K562 (cell line): ENCODE data around the gene CFAP126. TPM values are rescaled to one million over a fixed set of nuclear protein-coding genes. Genes with fewer than 3 reads are reported as not detected.

Experiments
- BHLHE40 ChIP-seq: IDR thresholded peaks from 2 replicates; pipeline ENCODE4 v1.6.1; 2011; ENCODE audit warnings: low read length, improper control_type of control experiment
- CREB5 ChIP-seq: fragments of 250-450 bp; sonication (Bioruptor Pico); IDR thresholded peaks from 2 replicates; pipeline ENCODE4 v1.5.0; 2020; ENCODE audit warnings: mild to moderate bottlenecking
- CSDE1 ChIP-seq, 2 experiments: fragments of 450-650 bp; IDR thresholded peaks; 2 replicates each; pipeline ENCODE4 v1.6.1; 2016; ENCODE audit warnings: mild to moderate bottlenecking in 1 of 2
- E2F6 ChIP-seq, 2 experiments: IDR thresholded peaks; 2 replicates each; pipeline ENCODE4 v1.6.1; 2011; ENCODE audit warnings: borderline replicate concordance in 1 of 2, control low read depth in 1 of 2, low read depth in 1 of 2, low read length in 1 of 2, mild to moderate bottlenecking in 1 of 2, mixed read lengths in 1 of 2, moderate library complexity in 1 of 2; ENCODE audit not compliant: insufficient read depth in 1 of 2, insufficient read length in 1 of 2, poor library complexity in 1 of 2, severe bottlenecking in 1 of 2; ENCODE audit errors: extremely low read depth in 1 of 2
- FOS ChIP-seq: IDR thresholded peaks from 3 replicates; pipeline ENCODE4 v1.6.1; 2011; ENCODE audit not compliant: insufficient read length; ENCODE audit errors: extremely low read depth
- HNRNPUL1 ChIP-seq: fragments of 200-400 bp; formaldehyde crosslinking; IDR thresholded peaks from 2 replicates; pipeline ENCODE4 v1.6.1; 2017; ENCODE audit warnings: low read length
- MAFG ChIP-seq: fragments of 450-650 bp; conservative IDR thresholded peaks from 2 replicates; pipeline ENCODE4 v1.6.1; 2016; ENCODE audit warnings: missing genetic modification characterization, missing compliant biosample characterization
- PCBP1 ChIP-seq: fragments of 200-400 bp; formaldehyde crosslinking; IDR thresholded peaks from 2 replicates; pipeline ENCODE4 v1.6.1; 2018; ENCODE audit warnings: mild to moderate bottlenecking, low read depth, low read length; ENCODE audit not compliant: poor library complexity, severe bottlenecking
- PTTG1 ChIP-seq: fragments of 450-650 bp; IDR thresholded peaks from 2 replicates; pipeline ENCODE4 v1.6.1; 2016; ENCODE audit warnings: low read depth, mild to moderate bottlenecking, missing genetic modification characterization, missing compliant biosample characterization
- RFX5 ChIP-seq: IDR thresholded peaks from 2 replicates; pipeline ENCODE4 v1.6.1; 2011; ENCODE audit warnings: low read depth, mild to moderate bottlenecking, improper control_type of control experiment, low read length
- SAP30 ChIP-seq: fragments of 200-600 bp; sonication (generic); IDR thresholded peaks from 2 replicates; pipeline ENCODE4 v1.6.1; 2012; ENCODE audit warnings: borderline replicate concordance, low read depth, mild to moderate bottlenecking, moderate library complexity, low read length, control low read depth, inconsistent platforms; ENCODE audit not compliant: insufficient read depth, poor library complexity, severe bottlenecking
- YY1 ChIP-seq, 3 experiments: IDR thresholded peaks; 2 replicates each; pipeline ENCODE4 v1.6.1; 2011; ENCODE audit warnings: low read length in 2 of 3, mild to moderate bottlenecking in 2 of 3, moderate library complexity in 2 of 3, borderline replicate concordance in 1 of 3, control low read depth in 1 of 3, low read depth in 1 of 3; ENCODE audit not compliant: insufficient read depth in 3 of 3, insufficient replicate concordance in 2 of 3, control insufficient read depth in 1 of 3, insufficient read length in 1 of 3; ENCODE audit errors: extremely low read depth in 1 of 3
- ZNF436 ChIP-seq: fragments of 250-450, 450-650 bp; sonication (Bioruptor Pico); formaldehyde crosslinking; IDR thresholded peaks from 2 replicates; pipeline ENCODE4 v1.7.0; 2020; ENCODE audit warnings: mild to moderate bottlenecking
- ZNF584 ChIP-seq: fragments of 200-800 bp; sonication (Bioruptor generic); IDR thresholded peaks from 2 replicates; pipeline ENCODE4 v1.6.1; 2016; ENCODE audit warnings: low read depth, mild to moderate bottlenecking, missing genetic modification characterization, missing compliant biosample characterization
- ZNF785 ChIP-seq: fragments of 250-450 bp; sonication (Bioruptor Pico); IDR thresholded peaks from 2 replicates; pipeline ENCODE4 v1.4.0; 2020; ENCODE audit warnings: mild to moderate bottlenecking
- polyA plus RNA-seq, 8 experiments: library from polyadenylated mRNA; depleted of rRNA in 4 of 8; stranded (reverse) in 5 of 8; unstranded in 3 of 8; fragments of >200 nt; fragmentation: Nextera tagmentation in 2 of 8; fragmentation: Illumina TruSeq in 1 of 8; extraction: Ambion mirVana in 2 of 8; extraction: Trizol in 1 of 8; gene quantifications; 2 replicates each; pipeline versions ENCODE4 v1.2.1 to v1.2.3, GENCODE V29; 2011 to 2014; ENCODE audit warnings: inconsistent platforms in 1 of 8, missing spikeins in 1 of 8
- total RNA-seq, 7 experiments: library from RNA; depleted of rRNA in 6 of 7; stranded (reverse); fragments of >200 nt in 6 of 7; fragmentation: Illumina TruSeq in 2 of 7; extraction: Trizol in 2 of 7; gene quantifications; 2 replicates each; pipeline versions ENCODE4 v1.2.1 to v1.2.3, GENCODE V29; 2011 to 2021; ENCODE audit warnings: low replicate concordance in 1 of 7
- TF ChIP-seq, protein P1 (sequence below): fragments of 250-450 bp; sonication (Bioruptor Pico); IDR thresholded peaks from 2 replicates; pipeline ENCODE4 v1.9.0; 2021; ENCODE audit warnings: mild to moderate bottlenecking
- TF ChIP-seq, protein P2 (sequence below): fragments of 450-650 bp; IDR thresholded peaks from 2 replicates; pipeline ENCODE4 v1.6.1; 2017; ENCODE audit warnings: antibody characterized with exemption
- TF ChIP-seq, protein P3 (sequence below): sonication (generic); formaldehyde crosslinking; IDR thresholded peaks from 2 replicates; pipeline ENCODE4 v1.8.1; 2023; ENCODE audit warnings: mild to moderate bottlenecking, missing genetic modification reagents

CFAP126 gene
- total and polyA plus RNA-seq, 9 of the 15 experiments (the other 6 are each of a cell fraction or from before 2014, with no cell fraction given), result not detected

DNA sequence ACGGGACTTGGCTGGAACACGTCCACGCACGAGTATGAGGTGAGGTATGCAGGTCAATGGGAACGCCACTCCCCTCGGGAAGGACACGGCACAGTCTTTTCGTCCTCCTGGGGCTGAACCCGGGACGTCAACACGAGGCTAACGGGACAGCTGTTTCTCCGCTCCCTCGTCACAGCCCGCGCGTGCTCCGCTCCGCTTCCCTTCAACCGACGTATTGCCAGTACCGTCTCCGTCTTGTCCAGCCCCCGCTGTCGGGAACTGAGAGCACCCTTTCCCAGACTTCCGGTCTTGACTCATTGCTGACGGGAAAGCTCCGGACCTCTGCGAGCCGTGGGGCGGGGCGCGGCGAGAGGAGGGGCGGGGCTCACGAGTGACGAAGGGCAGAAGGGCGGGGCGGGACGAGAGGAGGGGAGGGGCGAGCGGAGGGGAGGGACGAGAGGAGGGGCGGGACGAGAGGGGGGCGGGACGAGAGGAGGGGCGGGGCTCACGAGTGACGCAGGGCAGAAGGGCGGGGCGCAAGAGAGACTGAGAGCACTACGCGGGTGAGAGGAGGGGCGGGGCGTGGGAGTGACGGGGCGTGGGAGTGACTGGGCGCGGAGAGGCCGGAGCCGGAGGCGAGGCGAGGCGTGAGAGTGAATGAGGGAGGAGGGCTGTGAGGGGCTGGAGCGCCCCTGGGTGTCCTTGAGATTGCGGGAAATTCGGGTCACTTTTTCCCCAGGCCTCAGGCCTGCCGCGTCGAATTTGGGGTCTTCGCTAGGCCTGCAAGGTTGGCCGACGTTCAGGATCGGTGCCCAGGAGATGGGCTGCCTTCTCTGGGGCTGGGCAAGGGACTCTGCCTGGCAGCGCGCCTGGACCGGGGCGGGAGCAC lies 22.2 kb upstream of the CFAP126 start (continued):
- TF ChIP-seq YY1 (IDR thresholded peaks at IDR 0.05; ENCODE audit: borderline replicate concordance in 1 of 3, control insufficient read depth in 1 of 3, extremely low read depth in 1 of 3, insufficient read depth in 3 of 3, insufficient read length in 1 of 3, insufficient replicate concordance in 2 of 3, low read depth in 1 of 3, low read length in 2 of 3) (peak in 2 of 3 experiments; percentile 43 to 54), RFX5 (no peak), ZNF436 (no peak), SAP30 (peak; percentile 59), ZNF584 (no peak), FOS (no peak), MAFG (tag) (no peak), PCBP1 (peak; percentile 41), E2F6 (IDR thresholded peaks at IDR 0.05; ENCODE audit: borderline replicate concordance in 1 of 2, extremely low read depth in 1 of 2, insufficient read depth in 1 of 2, insufficient read length in 1 of 2, low read depth in 1 of 2, low read length in 1 of 2, poor library complexity in 1 of 2, severe bottlenecking in 1 of 2) (peak; percentile 91 to 93), BHLHE40 (peak; percentile 76), ZNF785 (no peak), CSDE1 (IDR thresholded peaks at IDR 0.05) (peak in 1 of 2 experiments; percentile 71; a peak in 2 of 4 replicates), PTTG1 (tag) (no peak), CREB5 (CRISPR knock-in tag) (no peak), HNRNPUL1 (no peak)
- TF ChIP-seq, protein P1, sequence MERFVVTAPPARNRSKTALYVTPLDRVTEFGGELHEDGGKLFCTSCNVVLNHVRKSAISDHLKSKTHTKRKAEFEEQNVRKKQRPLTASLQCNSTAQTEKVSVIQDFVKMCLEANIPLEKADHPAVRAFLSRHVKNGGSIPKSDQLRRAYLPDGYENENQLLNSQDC (CRISPR knock-in tag), result no peak
- TF ChIP-seq, protein P2, sequence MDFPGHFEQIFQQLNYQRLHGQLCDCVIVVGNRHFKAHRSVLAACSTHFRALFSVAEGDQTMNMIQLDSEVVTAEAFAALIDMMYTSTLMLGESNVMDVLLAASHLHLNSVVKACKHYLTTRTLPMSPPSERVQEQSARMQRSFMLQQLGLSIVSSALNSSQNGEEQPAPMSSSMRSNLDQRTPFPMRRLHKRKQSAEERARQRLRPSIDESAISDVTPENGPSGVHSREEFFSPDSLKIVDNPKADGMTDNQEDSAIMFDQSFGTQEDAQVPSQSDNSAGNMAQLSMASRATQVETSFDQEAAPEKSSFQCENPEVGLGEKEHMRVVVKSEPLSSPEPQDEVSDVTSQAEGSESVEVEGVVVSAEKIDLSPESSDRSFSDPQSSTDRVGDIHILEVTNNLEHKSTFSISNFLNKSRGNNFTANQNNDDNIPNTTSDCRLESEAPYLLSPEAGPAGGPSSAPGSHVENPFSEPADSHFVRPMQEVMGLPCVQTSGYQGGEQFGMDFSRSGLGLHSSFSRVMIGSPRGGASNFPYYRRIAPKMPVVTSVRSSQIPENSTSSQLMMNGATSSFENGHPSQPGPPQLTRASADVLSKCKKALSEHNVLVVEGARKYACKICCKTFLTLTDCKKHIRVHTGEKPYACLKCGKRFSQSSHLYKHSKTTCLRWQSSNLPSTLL, result no peak
- TF ChIP-seq, protein P3, sequence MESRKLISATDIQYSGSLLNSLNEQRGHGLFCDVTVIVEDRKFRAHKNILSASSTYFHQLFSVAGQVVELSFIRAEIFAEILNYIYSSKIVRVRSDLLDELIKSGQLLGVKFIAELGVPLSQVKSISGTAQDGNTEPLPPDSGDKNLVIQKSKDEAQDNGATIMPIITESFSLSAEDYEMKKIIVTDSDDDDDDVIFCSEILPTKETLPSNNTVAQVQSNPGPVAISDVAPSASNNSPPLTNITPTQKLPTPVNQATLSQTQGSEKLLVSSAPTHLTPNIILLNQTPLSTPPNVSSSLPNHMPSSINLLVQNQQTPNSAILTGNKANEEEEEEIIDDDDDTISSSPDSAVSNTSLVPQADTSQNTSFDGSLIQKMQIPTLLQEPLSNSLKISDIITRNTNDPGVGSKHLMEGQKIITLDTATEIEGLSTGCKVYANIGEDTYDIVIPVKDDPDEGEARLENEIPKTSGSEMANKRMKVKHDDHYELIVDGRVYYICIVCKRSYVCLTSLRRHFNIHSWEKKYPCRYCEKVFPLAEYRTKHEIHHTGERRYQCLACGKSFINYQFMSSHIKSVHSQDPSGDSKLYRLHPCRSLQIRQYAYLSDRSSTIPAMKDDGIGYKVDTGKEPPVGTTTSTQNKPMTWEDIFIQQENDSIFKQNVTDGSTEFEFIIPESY (CRISPR knock-in tag), result no peak
